GM18909 (cell line): ENCODE measurements around the gene PARD3.
"Not testable (repeated sequence)": the region's sequence is repeated elsewhere in the genome, so short reads cannot be mapped to it uniquely, and the experiment has no call there.

Source experiments
- ATAC-seq: cut with Tn5 transposase; IDR thresholded peaks from one replicate; pipeline ENCODE4 v1.9.1; 2021; ENCODE audit warnings: mild to moderate bottlenecking; ENCODE audit not compliant: unreplicated experiment, poor library complexity

Gene PARD3

GRCh38 chr10:34801097-34801733 lies 13.9 kb downstream of the PARD3 start:
- ATAC-seq = no peak

GRCh38 chr10:34800624-34801023 lies 14.5 kb downstream of the PARD3 start:
- no peak for ATAC-seq

- ATAC-seq = no peak
Observed at GRCh38 chr10:34798654-34799053, 16.4 kb downstream of the PARD3 start.

- ATAC-seq = no peak
Observed at GRCh38 chr10:34797155-34797554, 17.9 kb downstream of the PARD3 start.

GRCh38 chr10:34796133-34796532 lies 19.0 kb downstream of the PARD3 start:
- ATAC-seq = no peak

- no peak for ATAC-seq
Observed at GRCh38 chr10:34795334-34795733, 19.8 kb downstream of the PARD3 start.

GRCh38 chr10:34794835-34795234 lies 20.3 kb downstream of the PARD3 start:
- ATAC-seq = no peak

GRCh38 chr10:34793581-34793980 lies 21.5 kb downstream of the PARD3 start:
- not testable (repeated sequence) for ATAC-seq

- no peak for ATAC-seq
Observed at GRCh38 chr10:34792881-34793280, 22.2 kb downstream of the PARD3 start.

- ATAC-seq = peak; percentile 58
Observed at GRCh38 chr10:34791947-34792346, 23.1 kb downstream of the PARD3 start.

- ATAC-seq = no peak
Observed at GRCh38 chr10:34791228-34791627, 23.9 kb downstream of the PARD3 start.

GRCh38 chr10:34789966-34790506 lies 25.1 kb downstream of the PARD3 start:
- no peak for ATAC-seq

GRCh38 chr10:34786464-34786863 lies 28.6 kb downstream of the PARD3 start:
- ATAC-seq = no peak

GRCh38 chr10:34781711-34782110 lies 33.4 kb downstream of the PARD3 start:
- no peak for ATAC-seq

GRCh38 chr10:34780818-34781380 lies 34.2 kb downstream of the PARD3 start:
- ATAC-seq = peak; percentile 90

- ATAC-seq = no peak
Observed at GRCh38 chr10:34778237-34778636, 36.9 kb downstream of the PARD3 start.

GRCh38 chr10:34776090-34776690 lies 38.9 kb downstream of the PARD3 start:
- no peak for ATAC-seq

GRCh38 chr10:34775044-34775637 lies 40.0 kb downstream of the PARD3 start:
- peak; percentile 50 for ATAC-seq

- no peak for ATAC-seq
Observed at GRCh38 chr10:34773636-34774630, 41.2 kb downstream of the PARD3 start.

GRCh38 chr10:34771525-34771924 lies 43.6 kb downstream of the PARD3 start:
- no peak for ATAC-seq
